HG03025 (cell line): ENCODE measurements around the gene SLC19A1.

ENCODE experiments used
- ATAC-seq: cut with Tn5 transposase; IDR thresholded peaks from one replicate; pipeline ENCODE4 v1.9.1; 2021; ENCODE audit warnings: mild to moderate bottlenecking, moderate library complexity; ENCODE audit not compliant: unreplicated experiment, low FRiP score

Gene SLC19A1

GRCh38 chr21:45522986-45523385 lies 19.3 kb downstream of the SLC19A1 start:
- ATAC-seq: no peak

- no peak for ATAC-seq
Observed at GRCh38 chr21:45522381-45522780, 19.9 kb downstream of the SLC19A1 start.

GRCh38 chr21:45521241-45521640 lies 21.0 kb downstream of the SLC19A1 start:
- ATAC-seq: no peak

- no peak for ATAC-seq
Observed at GRCh38 chr21:45519182-45519581, 23.1 kb downstream of the SLC19A1 start.

- ATAC-seq: no peak
Observed at GRCh38 chr21:45518742-45519141, 23.5 kb downstream of the SLC19A1 start.

- no peak for ATAC-seq
Observed at GRCh38 chr21:45517249-45518065, 24.8 kb downstream of the SLC19A1 start.

- no peak for ATAC-seq
Observed at GRCh38 chr21:45516671-45517151, 25.5 kb downstream of the SLC19A1 start.

- no peak for ATAC-seq
Observed at GRCh38 chr21:45516071-45516670, 26.1 kb downstream of the SLC19A1 start.

- ATAC-seq: no peak
Observed at GRCh38 chr21:45515241-45516061, 26.8 kb downstream of the SLC19A1 start.

GRCh38 chr21:45514311-45515021 lies 27.8 kb downstream of the SLC19A1 start:
- ATAC-seq: no peak

GRCh38 chr21:45513741-45514310 lies 28.4 kb downstream of the SLC19A1 start:
- ATAC-seq: no peak

- no peak for ATAC-seq
Observed at GRCh38 chr21:45513003-45513717, 29.1 kb downstream of the SLC19A1 start.

GRCh38 chr21:45512626-45513002 lies 29.6 kb downstream of the SLC19A1 start:
- ATAC-seq: no peak

GRCh38 chr21:45511661-45512431 lies 30.4 kb downstream of the SLC19A1 start:
- no peak for ATAC-seq

GRCh38 chr21:45511007-45511406 lies 31.2 kb downstream of the SLC19A1 start:
- ATAC-seq: no peak

- ATAC-seq: no peak
Observed at GRCh38 chr21:45510466-45510955, 31.7 kb downstream of the SLC19A1 start.

- no peak for ATAC-seq
Observed at GRCh38 chr21:45509566-45510465, 32.4 kb downstream of the SLC19A1 start.
